ENCODE measurements around the gene NKG7. TPM values are rescaled to one million over a fixed set of nuclear protein-coding genes. Genes with fewer than 3 reads are reported as not detected.

The NKG7 gene
- total and polyA plus RNA-seq, 2 of the 13 experiments (the other 11 are each of a cell fraction or from before 2014, with no cell fraction given) = 0.40 TPM; not detected in 1

- TF ChIP-seq DR1 (CRISPR knock-in tag; IDR thresholded peaks at IDR 0.05) (peak; percentile 56; the same call in 1 of the 2 replicates), NR2F1 (CRISPR knock-in tag; IDR thresholded peaks at IDR 0.05) (peak in 1 of 2 experiments; percentile 16; a peak in 1 of 4 replicates), BCL6 (CRISPR knock-in tag; IDR thresholded peaks at IDR 0.05) (peak; percentile 72), NAIF1 (CRISPR knock-in tag; IDR thresholded peaks at IDR 0.05; ENCODE audit: borderline replicate concordance) (peak; percentile 84; the same call in 1 of the 2 replicates), ZNF639 (CRISPR knock-in tag; conservative IDR thresholded peaks at IDR 0.05) (peak; percentile 90), ZNF460 (CRISPR knock-in tag; IDR thresholded peaks at IDR 0.05; ENCODE audit: borderline replicate concordance) (no peak), ZNF383 (CRISPR knock-in tag; IDR thresholded peaks at IDR 0.05; ENCODE audit: borderline replicate concordance) (no peak), RBM22 (optimal IDR thresholded peaks at IDR 0.05; ENCODE audit: low read length) (no peak), SYNCRIP (IDR thresholded peaks at IDR 0.05; ENCODE audit: insufficient read depth, low read depth, low read length) (no peak), KDM5B (CRISPR knock-in tag; IDR thresholded peaks at IDR 0.05; ENCODE audit: borderline replicate concordance) (peak; percentile 92), GTF3A (CRISPR knock-in tag; conservative IDR thresholded peaks at IDR 0.05) (0 out of 2 replicates have a peak, but pooled peaks have one; percentile 33), ZNF609 (CRISPR knock-in tag; IDR thresholded peaks at IDR 0.05; ENCODE audit: borderline replicate concordance) (0 out of 2 replicates have a peak, but pooled peaks have one; percentile 44), NFE2L1 (CRISPR knock-in tag; IDR thresholded peaks at IDR 0.05; ENCODE audit: borderline replicate concordance) (peak; percentile 72; the same call in 1 of the 2 replicates), SUZ12 (IDR thresholded peaks at IDR 0.05; ENCODE audit: low read depth, low read length) (no peak), ZNF772 (CRISPR knock-in tag; IDR thresholded peaks at IDR 0.05) (peak; percentile 97), CTCF (CRISPR knock-in tag; IDR thresholded peaks at IDR 0.05) (peak; percentile 96), ZBTB46 (CRISPR knock-in tag; IDR thresholded peaks at IDR 0.05; ENCODE audit: borderline replicate concordance) (no peak), FOXM1 (CRISPR knock-in tag; IDR thresholded peaks at IDR 0.05) (peak; percentile 93; the same call in 1 of the 2 replicates), FOXA3 (CRISPR knock-in tag; IDR thresholded peaks at IDR 0.05) (peak; percentile 74), ZNF180 (CRISPR knock-in tag; IDR thresholded peaks at IDR 0.05; ENCODE audit: borderline replicate concordance, low read depth) (peak; percentile 89; the same call in 1 of the 2 replicates), SP5 (CRISPR knock-in tag; IDR thresholded peaks at IDR 0.05; ENCODE audit: borderline replicate concordance, low read depth) (peak; percentile 64)
Observed at GRCh38 chr19:51422053-51422448, 49.6 kb upstream of the NKG7 start (continued).

Measured in HepG2 (cell line).